Activated CD4-positive, CD25-positive, alpha-beta regulatory T cell treated with anti-CD3 and anti-CD28 coated beads, Interleukin-2, amount 50 U/mL, for 72 hours (primary cell): ENCODE results near the gene SIPA1L3.
"Not testable (repeated sequence)": the region's sequence is repeated elsewhere in the genome, so short reads cannot be mapped to it uniquely, and the experiment has no call there.

Experiments
- DNase-seq: peaks from one replicate; pipeline ENCODE4 v3.0.0; 2021

The SIPA1L3 gene

DNA sequence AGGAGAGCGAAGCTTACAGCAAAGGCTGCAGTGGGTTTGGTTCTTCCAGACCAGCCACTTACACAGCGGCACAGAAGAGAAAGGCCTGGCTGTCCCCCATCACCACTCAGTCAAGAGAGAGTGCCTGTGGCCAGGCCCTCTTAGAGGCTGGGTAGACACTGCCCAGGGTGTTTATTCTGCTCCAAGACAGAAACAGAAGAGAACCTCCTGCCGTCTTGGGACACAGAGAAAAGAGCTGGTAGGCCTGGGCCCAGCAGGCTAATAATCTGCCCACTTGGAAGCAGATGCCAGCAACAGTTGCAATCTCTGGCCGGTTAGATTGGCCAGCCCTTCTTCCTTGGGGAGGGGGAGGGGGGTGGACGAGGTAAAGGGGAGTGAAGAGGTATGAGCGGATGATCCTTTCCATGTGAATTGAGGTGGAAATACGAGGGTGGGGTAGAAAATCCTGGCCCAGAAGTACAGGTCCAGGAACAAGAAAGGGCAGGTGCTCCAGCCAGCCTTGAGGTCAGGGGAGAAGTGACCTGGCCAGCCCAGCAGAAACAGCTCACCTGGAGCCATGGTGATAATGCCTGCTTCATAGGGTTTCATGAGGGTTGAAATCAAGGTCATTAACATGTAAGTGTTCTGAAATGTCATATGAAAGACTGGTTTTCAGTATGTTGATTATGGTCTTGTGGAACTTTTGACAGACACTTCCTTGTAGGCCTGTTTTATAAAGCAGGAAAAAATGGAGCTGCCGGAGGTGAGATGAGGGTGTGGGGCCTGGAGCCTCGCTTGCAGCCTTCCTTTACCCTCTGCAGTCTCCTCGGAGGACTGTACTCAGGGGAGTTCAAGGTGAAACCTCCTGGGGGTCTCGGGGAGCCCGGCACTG is 116.9 kb downstream of the SIPA1L3 start:
- no peak for DNase-seq

DNA sequence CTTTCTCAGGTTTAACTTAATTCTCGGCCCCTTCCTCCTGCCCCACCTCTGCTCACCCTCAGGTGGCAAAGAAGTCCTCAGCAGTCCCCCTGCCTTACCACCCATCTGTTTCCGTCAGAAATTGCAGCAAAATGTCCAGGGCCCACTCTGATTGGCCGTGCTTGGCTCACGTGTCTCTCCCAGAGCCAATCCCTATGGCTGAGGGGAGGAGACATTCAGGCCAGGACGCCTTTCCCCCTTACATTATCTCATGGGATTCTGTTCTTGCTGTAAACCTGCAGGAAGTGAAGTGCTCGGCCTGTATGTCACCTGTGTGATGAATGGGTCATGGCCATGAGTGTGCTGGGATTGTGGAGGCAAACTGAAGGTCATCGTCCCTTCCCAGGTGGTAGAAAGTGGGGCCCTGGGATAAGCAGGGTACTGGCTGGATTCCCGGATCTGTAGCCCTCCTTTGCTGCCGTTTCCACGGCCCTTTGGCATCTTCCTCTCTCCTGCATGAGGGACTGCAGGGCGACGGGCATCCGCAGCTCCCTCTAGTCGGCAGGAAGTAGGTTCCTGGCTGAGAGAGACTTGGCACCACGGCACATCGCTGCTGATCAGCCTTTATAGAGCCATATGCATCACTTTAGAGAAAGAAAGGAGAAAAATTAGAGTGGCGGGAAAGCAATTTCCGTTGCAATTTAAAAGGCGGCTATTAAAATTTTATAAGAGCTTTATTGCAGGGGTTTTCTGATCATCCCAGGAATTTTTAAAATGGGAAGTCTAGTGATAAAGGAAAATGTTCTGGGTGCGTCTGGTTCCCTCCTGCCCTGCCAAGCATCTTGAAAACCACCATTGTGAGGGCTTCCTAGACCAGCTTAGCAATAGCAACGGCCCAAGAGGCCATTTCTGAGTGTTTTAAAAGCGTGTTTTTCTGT is 118.2 kb downstream of the SIPA1L3 start:
- DNase-seq: no peak

DNA sequence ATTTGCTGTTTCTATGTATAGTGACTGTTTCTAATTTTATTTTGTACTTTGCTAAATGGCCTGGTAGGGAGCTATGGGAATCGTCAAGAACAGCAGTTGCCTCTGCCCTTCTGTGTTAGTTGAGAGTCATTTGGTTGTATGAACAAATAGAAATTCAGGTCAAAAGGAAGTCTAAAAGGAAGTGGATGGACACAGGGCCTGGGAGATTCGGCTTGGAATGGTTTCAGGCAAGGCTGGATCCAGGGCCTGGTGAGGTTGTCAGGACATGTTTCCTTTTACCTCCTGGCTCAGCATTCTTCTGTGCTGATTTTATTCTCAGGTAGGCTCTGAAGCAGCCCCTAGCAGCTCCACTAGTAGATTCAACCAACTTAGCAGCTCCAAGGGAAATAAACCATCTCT is 118.9 kb downstream of the SIPA1L3 start:
- DNase-seq: no peak

- DNase-seq: no peak
Observed at GRCh38 chr19:38028913-38029510, 122.0 kb downstream of the SIPA1L3 start.

- DNase-seq: not testable (repeated sequence)
Observed at GRCh38 chr19:38030001-38030400, 123.0 kb downstream of the SIPA1L3 start.

DNA sequence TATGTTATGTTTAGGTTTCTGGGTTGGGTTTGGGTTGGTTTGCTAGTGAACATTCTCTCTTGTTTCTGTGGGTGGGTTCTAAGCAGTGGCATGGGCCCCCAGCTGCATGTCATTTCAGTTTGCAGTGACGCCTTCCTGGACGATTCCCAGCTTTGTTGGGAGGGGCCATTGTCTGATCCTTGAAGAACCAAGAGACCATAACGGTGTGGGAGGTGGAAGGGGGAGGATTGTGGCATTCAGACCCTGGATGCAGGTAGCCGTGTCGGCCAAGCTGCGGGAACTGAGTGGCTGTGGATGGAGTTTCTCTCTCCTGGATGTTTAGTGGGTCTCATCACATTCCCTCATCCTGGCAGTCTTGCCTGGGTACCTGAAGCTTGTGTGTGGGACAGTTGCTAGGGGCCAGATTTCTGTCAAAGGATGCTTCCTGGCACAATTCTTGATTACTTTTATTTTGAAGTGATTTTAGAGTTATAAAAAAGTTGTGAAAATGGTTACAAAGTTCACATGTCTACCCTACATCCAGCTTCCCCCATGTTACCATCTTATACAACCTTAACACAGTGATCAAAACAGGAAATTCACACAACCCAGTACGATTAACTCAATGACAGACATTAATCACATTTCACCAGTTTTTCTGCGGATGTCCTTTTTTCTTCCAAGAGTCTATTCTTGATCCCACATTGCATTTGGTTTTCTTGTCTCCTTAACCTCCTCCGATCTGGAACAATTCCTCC is 123.8 kb downstream of the SIPA1L3 start:
- DNase-seq: no peak

GRCh38 chr19:38031423-38031770 is 124.4 kb downstream of the SIPA1L3 start:
- no peak for DNase-seq

DNA sequence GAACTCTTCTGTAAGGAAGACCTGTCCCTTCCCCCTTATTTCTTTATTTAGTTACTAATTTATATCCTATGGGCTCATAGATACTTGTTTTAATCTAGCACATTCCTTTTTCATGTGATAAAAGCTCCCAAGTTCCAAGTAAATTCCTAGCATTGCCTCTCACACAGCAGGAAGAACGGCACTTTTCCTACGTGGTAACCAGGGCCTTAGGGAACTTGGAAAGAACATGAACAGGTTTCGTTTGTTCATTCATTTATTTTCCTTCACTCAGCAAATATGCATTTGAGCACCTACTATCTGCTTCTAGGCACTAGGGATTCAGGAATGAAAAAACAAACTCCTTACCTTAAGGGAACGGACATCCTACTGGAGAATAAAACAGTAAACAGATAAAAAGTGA is 125.1 kb downstream of the SIPA1L3 start:
- no peak for DNase-seq

DNA sequence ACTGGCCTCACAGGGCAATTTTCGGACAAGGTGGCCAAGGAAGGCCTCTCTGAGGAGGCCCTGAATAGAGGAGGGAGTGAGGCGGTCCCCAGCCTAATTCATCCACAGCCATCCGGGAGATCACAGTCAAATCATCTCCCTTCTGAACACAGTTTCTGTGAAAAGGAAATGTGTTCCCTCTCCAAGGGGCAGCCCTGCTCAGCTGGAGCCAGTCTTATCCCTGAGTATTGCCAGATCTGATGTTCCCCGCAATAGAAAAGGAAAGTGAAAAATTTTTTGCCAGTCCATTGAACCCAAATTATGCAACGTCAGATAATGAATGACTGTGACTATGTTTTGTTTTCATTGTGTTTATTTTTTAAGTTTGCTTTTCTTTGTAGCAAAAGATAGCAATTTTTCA is 125.9 kb downstream of the SIPA1L3 start:
- DNase-seq: no peak

DNA sequence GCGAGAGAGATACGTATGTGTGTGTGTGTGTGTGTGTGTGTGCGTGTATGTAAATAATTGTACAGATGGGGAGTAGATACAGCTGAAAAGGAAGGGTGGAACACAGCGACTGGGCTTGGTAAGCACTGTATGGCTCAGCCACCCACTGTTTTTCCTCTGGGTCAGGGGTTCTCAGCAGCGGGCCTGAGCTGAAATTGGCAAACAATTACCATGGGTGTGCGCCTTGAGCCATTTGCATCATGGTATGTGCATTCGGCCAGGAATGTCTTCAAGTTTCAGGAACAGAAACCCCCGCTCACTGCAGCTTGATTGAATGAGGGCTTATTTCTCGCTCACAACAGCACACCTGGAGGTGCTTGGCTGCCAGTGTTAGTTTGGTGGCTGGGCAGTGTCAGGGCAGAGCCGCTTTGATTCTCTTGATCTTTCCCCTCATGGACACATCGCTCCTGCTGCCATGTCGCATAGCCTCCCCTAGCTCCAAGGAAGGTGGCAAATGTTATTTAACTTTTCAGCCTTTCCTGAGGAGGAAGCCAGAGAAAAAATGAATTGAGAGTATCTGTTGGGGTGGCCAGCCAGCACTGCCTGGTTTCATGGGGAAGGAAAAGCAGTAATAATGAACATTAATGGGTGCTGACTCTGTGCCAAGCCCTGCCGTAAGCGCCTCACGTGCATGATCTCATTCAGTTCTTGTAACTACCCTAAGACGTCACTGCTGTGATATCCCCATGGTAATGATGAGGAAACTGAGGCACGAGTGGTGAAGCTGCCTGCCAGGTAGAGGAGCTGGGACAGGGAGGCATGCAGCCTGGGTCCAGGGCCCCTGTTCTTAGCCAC is 126.9 kb downstream of the SIPA1L3 start:
- no peak for DNase-seq

- no peak for DNase-seq
Observed at GRCh38 chr19:38034492-38034860, 127.5 kb downstream of the SIPA1L3 start.

DNA sequence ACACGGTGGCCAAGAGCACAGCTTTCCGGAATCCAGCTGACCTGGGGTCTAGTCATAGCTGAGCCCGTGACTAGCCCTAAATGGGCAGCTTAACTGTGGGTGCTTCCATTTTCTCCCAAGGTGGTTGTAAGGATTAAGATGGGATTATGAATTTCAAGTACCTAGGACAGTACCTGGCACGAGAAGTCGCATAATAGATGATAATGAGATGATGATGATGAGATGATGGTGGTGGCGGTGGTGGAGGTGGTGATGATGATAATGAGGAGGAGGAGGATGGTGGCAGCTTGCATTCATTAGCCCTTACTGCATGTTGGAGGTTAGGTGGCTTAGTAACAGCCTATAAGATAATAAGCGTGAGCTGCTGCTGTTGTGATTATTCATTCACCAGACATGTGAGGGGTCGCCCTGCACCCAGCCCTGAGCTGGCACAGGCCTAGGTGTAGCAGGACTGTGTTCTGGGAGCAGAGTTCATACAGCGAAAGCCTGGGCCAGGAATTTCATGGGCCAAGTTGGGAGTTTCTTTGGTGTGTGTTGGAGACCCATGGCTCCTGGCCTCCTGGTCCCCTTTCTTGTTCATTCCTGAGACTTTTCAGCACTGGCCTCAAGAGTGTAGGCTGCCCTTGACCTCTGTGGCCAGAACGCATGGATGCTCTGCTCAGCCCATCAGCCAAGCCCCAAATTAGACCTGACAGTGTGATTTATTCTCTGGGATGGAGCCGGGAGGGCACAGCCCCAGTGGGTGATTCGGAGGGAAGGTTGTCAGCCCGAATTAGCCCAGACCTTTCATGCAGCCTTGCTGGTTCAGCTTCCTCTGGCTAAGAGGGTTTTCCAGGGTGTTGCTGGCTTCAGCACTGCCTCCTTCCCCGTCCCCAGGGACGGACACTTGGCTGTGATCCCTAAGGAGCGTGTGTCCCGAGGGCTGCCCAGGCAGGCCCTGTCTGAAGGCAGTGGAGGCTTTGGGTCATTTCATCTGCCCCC is 128.8 kb downstream of the SIPA1L3 start:
- no peak for DNase-seq

GRCh38 chr19:38036707-38037611 is 130.0 kb downstream of the SIPA1L3 start:
- no peak for DNase-seq

DNA sequence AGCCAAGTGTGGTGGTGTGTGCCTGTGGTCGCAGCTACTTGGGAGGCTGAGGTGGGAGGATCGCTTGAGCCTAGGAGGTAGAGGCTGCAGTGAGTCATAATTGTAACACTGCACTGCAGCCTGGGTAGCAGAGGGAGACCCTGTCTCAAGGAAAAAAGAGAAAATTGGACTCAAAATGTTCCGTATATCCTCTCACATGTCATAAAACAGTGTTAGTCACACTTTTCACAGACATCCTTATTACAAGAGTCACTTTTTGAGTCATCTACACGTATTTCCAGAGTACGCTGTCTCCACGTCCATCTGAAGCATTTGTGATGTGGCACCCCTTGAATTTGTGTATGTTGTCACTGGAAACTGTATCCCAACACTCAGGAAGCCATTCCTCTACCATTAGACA is 133.0 kb downstream of the SIPA1L3 start:
- no peak for DNase-seq

DNA sequence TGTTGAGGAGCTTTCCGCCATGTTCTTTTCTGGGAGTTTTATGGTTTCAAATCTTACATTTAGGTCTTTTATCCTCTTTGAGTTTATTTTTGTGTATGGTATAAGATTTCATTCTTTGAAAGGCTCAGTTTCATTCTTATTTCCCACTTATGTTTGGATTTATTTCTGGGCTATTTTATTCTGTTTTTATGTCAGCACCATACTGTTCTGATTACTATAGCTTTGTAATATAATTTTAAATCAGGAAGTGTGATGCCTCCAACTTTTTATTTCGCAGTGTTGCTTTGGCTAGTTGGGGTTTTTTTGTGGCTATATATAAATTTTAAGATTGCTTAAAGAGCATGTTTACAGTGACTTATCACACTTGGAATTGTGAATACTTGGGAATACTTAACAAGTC is 135.1 kb downstream of the SIPA1L3 start:
- no peak for DNase-seq

- no peak for DNase-seq
Observed at GRCh38 chr19:38043649-38044144, 136.7 kb downstream of the SIPA1L3 start.

DNA sequence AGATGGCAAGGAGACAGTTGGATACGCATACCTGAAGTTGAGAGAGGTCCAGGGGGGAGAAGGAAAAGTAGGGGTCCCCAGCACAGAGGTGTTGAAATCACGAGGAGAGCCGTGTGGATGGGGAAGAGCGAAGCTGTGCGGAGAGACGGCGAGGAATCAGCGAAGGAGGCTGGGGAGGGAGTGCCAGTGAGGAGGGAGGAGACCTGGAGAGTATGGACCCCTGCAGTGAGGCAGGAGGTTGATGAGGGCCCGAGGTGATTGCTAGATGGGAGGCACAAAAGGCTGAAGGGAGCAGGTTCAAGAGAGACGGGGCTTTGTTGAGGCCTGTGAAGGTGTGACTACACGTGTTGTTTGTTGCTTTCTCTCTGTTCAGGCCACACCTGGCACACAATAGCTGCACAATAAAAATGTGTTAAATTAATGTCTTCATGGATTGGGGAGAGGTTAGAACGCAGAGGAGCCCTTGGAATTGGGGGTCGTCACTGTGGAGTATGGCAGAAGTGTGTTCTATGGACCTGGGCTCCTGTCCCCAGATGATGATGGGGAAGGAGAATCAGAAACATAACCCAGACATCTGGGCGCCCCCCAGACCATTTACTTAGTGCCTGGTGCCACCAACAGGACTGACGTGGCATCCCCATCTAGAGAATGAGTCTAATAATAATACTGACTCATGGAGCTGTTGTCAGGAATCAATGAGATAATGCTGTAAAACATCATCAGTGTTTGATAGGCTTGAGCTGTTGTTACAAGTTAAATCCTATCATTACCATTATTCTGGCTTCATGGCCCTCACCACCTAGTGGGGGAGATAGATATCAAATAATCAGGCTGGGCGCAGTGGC is 137.5 kb downstream of the SIPA1L3 start:
- DNase-seq: no peak

DNA sequence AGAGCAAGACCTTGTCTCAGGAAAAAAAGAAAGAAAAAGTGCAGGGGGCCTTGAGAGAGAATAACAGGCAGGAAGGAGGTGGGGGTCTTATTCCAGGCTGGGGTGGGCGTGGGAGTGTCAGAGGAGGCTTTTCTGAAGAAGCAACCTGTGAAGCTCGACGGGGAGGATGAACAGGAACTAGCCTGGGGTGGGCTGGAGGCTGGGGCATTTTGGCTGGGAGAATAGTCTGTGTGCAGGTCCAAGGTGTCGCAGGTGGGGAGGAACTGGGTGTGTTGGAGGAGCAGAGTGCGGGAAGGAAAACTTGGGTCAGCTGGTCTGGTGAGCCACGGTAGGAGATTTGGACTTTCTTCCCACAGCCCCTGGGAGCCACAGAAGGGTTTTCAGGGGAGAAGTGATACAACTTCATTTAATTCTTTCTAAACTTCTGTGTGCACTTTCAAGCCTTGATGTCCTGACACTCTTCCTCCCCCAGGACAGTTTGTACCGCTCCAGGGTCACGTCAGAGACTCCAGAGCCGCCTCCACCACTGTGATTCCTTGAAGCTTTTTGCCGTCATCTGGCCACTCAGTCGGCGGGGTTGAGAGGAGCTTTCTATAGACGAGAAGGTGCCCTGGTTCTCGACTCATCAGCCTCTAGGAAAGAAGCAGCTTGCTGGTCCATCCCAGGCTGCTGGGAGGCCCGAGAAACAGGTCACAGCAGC is 138.7 kb downstream of the SIPA1L3 start:
- DNase-seq: no peak
